ENCODE results near the gene KIF13A. TPM values are rescaled to one million over a fixed set of nuclear protein-coding genes. Genes with fewer than 3 reads are reported as not detected.

KIF13A gene
- total RNA-seq, 1 experiment from 2014 or later = 49.3 TPM

GRCh38 chr6:17785094-17785787, 202.2 kb downstream of the KIF13A start:
- no peak overlapping the region for H3K27ac ChIP-seq (ENCODE audit: low read length)
- no peaks in the 10 kb centered on the region for H3K27me3 ChIP-seq (ENCODE audit: control insufficient read depth, insufficient read depth, low read length)
- H3K4me1 ChIP-seq (ENCODE audit: control insufficient read depth, insufficient read depth, low read length) = no peaks in the 10 kb centered on the region
- ChIA-PET POLR2A (interaction anchor here (0.9 kb wide), 1 partner anchor 14 kb away, joined by 6 read pairs; no protein-coding TSS in a partner anchor), CTCF (no interaction called here)
- H3K4me3 ChIP-seq (ENCODE audit: low read depth in 2 of 2, low read length in 2 of 2) = no peak overlapping the region
- in situ Hi-C loops (cut with HindIII; ENCODE audit: low pct_unique_long_range_greater_than_20kb, low sequenced_read_pairs) = no loop called here
- no peak for TF ChIP-seq SIN3A (IDR thresholded peaks at IDR 0.05; ENCODE audit: borderline replicate concordance, insufficient read depth, low read depth, low read length)
- no peak for TF ChIP-seq POLR2AphosphoS5 (IDR thresholded peaks at IDR 0.05; ENCODE audit: low read depth, low read length)
- no peak for TF ChIP-seq TCF7L2 (IDR thresholded peaks at IDR 0.05; ENCODE audit: low read depth, low read length)
- TF ChIP-seq, protein P1, sequence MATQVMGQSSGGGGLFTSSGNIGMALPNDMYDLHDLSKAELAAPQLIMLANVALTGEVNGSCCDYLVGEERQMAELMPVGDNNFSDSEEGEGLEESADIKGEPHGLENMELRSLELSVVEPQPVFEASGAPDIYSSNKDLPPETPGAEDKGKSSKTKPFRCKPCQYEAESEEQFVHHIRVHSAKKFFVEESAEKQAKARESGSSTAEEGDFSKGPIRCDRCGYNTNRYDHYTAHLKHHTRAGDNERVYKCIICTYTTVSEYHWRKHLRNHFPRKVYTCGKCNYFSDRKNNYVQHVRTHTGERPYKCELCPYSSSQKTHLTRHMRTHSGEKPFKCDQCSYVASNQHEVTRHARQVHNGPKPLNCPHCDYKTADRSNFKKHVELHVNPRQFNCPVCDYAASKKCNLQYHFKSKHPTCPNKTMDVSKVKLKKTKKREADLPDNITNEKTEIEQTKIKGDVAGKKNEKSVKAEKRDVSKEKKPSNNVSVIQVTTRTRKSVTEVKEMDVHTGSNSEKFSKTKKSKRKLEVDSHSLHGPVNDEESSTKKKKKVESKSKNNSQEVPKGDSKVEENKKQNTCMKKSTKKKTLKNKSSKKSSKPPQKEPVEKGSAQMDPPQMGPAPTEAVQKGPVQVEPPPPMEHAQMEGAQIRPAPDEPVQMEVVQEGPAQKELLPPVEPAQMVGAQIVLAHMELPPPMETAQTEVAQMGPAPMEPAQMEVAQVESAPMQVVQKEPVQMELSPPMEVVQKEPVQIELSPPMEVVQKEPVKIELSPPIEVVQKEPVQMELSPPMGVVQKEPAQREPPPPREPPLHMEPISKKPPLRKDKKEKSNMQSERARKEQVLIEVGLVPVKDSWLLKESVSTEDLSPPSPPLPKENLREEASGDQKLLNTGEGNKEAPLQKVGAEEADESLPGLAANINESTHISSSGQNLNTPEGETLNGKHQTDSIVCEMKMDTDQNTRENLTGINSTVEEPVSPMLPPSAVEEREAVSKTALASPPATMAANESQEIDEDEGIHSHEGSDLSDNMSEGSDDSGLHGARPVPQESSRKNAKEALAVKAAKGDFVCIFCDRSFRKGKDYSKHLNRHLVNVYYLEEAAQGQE (IDR thresholded peaks at IDR 0.05; ENCODE audit: insufficient read depth in 1 of 2, low read depth in 2 of 2, low read length in 1 of 2) = no peak
- TF ChIP-seq CTCF (IDR thresholded peaks at IDR 0.05) = no peak
- intact Hi-C loops (cut with micrococcal nuclease; ENCODE audit: unreplicated experiment) = no loop called here
- no peak for DNase-seq (ENCODE audit: low read depth, low spot score)
- no peak for ATAC-seq
- H3K36me3 ChIP-seq (ENCODE audit: control insufficient read depth, insufficient read depth, low read length) = peaks cover 12% of the 10 kb centered on the region
- no peaks in the 10 kb centered on the region for H3K9me3 ChIP-seq (ENCODE audit: control insufficient read depth, insufficient read depth, low read depth, low read length)
- BruUV-seq (replicated peaks) = no TSS peak

GRCh38 chr6:17780061-17780460, 207.4 kb downstream of the KIF13A start:
- ChIA-PET CTCF (no interaction called here), POLR2A (interaction anchor here (0.6 kb wide), 2 partner anchors 17 to 33 kb away, joined by 3 read pairs; no protein-coding TSS in a partner anchor)
- H3K27ac ChIP-seq (ENCODE audit: low read length) = no peak overlapping the region
- BruUV-seq (replicated peaks) = no TSS peak
- H3K4me1 ChIP-seq (ENCODE audit: control insufficient read depth, insufficient read depth, low read length) = no peaks in the 10 kb centered on the region
- no peaks in the 10 kb centered on the region for H3K27me3 ChIP-seq (ENCODE audit: control insufficient read depth, insufficient read depth, low read length)
- TF ChIP-seq SIN3A (IDR thresholded peaks at IDR 0.05; ENCODE audit: borderline replicate concordance, insufficient read depth, low read depth, low read length) (no peak), CTCF (IDR thresholded peaks at IDR 0.05) (no peak), POLR2AphosphoS5 (IDR thresholded peaks at IDR 0.05; ENCODE audit: low read depth, low read length) (no peak), TCF7L2 (IDR thresholded peaks at IDR 0.05; ENCODE audit: low read depth, low read length) (no peak)
- TF ChIP-seq, protein P1 (IDR thresholded peaks at IDR 0.05; ENCODE audit: insufficient read depth in 1 of 2, low read depth in 2 of 2, low read length in 1 of 2) = no peak
- H3K4me3 ChIP-seq (ENCODE audit: low read depth in 2 of 2, low read length in 2 of 2) = no peak overlapping the region
- intact Hi-C loops (cut with micrococcal nuclease; ENCODE audit: unreplicated experiment) (no loop called here), in situ Hi-C loops (cut with HindIII; ENCODE audit: low pct_unique_long_range_greater_than_20kb, low sequenced_read_pairs) (no loop called here)
- peaks cover 20% of the 10 kb centered on the region for H3K36me3 ChIP-seq (ENCODE audit: control insufficient read depth, insufficient read depth, low read length)
- ATAC-seq = no peak
- no peak for DNase-seq (ENCODE audit: low read depth, low spot score)
- H3K9me3 ChIP-seq (ENCODE audit: control insufficient read depth, insufficient read depth, low read depth, low read length) = no peaks in the 10 kb centered on the region

Measured in Panc1 (cell line).